Stimulated activated CD8-positive, alpha-beta memory T cell treated with anti-CD3 and anti-CD28 coated beads, Interleukin-2, amount 100 ng/mL, for 48 hours (primary cell): ENCODE measurements around the gene EIF2B2.

ENCODE experiments used
- DNase-seq, 2 donors: peaks; one replicate each; pipeline ENCODE4 v3.0.0-alpha.2; 2020; ENCODE audit warnings: low read depth in 2 of 2

The EIF2B2 gene

DNA sequence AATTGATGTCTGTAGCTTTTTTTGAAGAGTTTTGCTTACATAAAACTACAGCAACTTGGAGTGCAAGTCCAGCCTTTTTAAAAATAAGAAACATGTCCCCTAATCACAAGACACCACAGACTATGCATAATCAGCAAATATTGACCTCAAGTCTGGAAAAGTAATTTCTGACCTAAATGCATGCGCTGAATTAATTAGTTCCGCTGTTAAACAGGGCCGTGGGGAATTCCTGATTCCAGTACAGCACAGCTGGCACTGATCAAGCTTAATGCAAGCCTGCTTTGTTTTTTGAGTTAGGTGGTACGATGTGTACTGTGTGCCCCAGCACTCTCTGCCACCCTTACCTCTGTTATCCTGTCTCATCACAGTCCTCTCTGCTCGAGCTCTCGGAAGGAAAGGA lies 39.3 kb downstream of the EIF2B2 start:
- DNase-seq: no peak

- no peak for DNase-seq
Observed at GRCh38 chr14:75044322-75044721, 41.6 kb downstream of the EIF2B2 start.

DNA sequence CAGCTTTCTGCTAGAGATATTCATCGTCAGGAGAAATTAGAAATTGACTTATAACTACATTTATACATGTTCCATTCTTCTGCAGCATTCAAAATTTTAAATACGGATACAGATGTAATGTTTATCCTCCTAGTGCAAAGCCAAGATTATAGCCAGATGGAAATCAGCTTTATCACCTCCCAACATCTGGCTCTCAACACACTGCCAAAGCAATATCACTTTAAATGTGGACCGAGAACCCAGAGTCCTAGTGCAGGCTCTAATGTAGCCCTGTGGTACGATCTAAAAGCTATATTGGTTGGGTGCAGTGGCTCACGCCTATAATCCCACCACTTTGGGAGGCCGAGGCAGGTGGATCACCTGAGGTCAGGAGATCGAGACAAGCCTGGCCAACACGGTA lies 42.0 kb downstream of the EIF2B2 start:
- no peak for DNase-seq

DNA sequence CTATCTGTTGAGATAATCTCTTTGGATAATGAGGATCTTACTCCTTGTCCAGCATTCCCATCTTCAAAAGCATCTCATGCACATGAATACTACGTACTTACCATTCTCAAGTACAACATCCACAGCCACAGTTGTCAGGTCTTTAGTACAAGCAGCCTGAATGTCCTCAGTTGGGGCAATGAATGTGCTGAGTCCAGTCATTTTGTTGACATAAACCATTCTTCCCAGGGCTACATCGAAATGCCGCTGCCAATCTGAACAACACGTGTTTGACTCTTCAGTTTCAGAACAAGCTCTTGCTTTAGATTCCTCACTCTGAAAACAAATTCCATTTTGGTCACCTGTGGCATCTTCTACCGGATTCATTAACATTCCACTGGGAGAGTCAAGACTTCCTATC lies 43.6 kb downstream of the EIF2B2 start:
- DNase-seq: no peak

GRCh38 chr14:75046899-75047298 lies 44.2 kb downstream of the EIF2B2 start:
- no peak for DNase-seq

DNA sequence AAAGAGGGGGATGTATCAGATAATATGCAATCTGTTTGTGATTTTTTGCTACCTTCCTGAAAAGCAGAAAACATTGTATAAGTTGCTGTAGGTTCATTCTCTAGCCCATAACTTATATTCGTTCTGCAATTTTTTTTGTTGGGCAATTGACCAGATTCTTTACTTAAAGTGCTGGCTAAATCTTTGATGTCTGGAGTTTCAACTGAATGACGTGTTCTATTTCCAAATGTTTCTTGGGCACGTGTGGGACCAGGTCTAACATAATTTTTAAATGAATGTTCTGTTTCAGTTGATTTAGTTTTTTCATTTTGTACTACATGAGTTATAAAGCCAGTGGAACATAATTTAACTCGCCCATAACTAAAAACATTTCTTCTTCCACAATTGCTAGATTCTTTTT lies 44.8 kb downstream of the EIF2B2 start:
- no peak for DNase-seq

- DNase-seq: no peak
Observed at GRCh38 chr14:75048101-75048500, 45.4 kb downstream of the EIF2B2 start.

- DNase-seq: no peak
Observed at GRCh38 chr14:75049136-75049535, 46.4 kb downstream of the EIF2B2 start.

DNA sequence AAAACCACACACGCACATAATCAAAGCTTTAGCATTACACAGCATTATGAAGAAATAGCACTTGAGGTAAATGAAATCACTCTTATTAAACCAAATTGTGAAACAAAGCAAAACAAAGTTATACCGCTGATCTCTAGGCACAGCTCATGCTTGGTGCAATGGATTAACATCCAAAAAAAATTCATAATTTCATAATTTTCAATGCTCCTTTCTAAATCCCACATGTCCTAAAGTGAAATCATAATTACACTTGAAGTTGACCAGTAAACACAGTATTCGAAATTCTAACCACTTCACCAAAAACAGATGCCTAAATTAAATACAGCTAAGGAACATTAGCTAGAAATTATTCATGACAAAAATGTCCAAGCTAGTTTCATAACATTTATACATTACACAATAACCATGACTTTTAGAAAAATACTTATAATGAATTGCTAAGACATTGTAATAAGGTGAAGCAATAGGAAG lies 47.0 kb downstream of the EIF2B2 start:
- DNase-seq: no peak

- peak; percentile 70 to 73 for DNase-seq
Observed at GRCh38 chr14:75050852-75051555, 48.3 kb downstream of the EIF2B2 start, which contains the start of gene MLH3. TSS of gene MLH3 (minus strand) at chr14:75051467. CDS start at chr14:75049655, 1,812 bp downstream.

DNA sequence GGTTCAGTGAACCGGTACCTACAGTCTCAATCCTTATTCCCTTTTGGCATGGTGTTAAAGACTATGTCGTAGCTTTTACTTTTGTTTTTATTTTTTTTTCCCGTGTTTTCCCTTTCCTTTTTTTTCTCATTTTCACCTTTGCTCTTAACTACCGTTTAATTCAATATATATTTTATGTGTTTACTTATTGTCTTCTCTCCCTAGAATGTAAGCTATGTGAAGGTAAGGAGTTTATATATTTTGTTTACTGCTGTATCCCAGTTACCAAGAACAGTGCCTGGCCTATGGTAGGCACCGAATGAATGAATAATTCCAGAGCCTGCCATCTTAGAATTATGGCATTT lies 48.8 kb downstream of the EIF2B2 start:
- DNase-seq: no peak

DNA sequence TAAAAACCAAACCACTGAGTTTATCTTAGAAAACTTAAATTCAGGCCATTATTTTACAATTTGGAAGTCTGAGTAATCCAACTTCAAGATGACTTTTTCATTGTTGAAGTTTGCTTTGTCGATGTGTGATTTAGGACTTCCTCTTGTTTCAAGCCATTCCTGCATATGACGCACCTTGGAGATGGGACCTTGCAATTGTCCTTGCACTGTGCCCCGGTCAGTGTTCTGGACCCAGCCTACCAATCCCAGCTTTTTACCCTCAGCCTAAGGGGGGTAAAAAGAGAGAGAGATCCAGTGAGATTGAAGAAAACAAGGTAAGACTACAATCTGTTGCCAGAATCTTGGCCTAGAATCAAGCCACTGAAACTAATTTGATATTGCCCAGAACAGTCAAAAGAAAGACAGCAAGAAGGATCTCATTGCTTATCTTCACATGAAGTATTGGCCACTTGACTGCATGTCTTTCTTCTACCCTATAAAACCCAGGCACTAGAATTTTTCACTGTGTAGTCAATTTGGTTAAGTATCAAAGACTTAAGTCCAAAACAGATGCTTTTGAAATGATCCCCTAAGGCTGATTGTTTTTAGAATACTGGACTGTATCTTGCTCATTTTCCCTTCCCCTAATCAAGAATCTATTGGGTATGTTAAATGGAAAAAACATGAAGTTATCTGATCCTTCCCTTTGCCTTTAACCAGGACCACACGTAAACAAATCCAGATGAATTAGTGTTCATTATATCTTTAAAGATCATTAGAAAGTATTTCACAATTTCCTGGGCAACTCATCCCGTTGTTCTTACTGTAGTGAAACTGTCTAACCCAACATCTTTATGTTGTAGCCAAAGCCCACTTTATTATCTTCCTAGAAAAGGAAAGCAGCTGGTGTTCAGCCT lies 50.9 kb downstream of the EIF2B2 start:
- no peak for DNase-seq

DNA sequence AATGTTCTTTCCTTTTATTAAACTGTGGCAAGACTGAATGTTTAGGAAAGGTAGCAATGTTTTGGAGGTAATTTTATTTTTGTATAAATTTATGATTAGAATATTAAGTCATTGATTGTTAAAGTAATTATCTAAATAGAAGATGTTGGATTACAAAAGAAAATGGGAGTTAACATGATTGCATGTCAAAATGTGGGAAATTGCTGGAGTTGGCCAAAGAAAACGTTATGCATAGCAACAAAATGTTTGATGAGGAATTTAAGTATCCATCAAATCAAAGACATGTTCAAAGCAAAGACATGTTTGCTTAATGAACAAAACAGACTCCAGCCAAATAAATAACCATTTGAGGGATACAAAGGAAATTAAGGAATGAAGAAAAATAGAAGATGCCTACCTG lies 51.7 kb downstream of the EIF2B2 start:
- DNase-seq: no peak

DNA sequence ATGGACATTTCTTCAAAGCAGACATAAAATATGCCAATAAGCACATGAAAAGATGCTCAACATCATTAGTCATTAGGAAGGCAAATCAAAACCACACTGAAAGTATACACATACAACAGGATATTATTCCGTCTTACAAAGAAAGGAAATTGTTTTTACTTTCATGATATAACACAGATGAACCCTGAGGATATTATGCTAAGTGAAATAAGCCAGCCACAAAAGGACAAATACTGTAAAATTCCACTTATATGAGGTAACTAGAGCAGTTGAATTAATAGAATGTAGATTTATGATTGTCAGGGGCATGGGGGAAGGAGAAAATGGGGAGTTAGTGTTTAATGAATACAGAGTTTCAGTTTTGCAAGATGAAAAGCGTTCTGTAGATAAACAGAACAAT lies 56.9 kb downstream of the EIF2B2 start:
- no peak for DNase-seq

GRCh38 chr14:75060420-75060819 lies 57.7 kb downstream of the EIF2B2 start:
- DNase-seq: no peak
